ENCODE data around the gene NLN.
A peak's percentile ranks its signal among the peaks of the same experiment; 100 is the strongest.
"Not testable (repeated sequence)": the region's sequence is repeated elsewhere in the genome, so short reads cannot be mapped to it uniquely, and the experiment has no call there.

NLN gene

GRCh38 chr5:65721720-65722574 lies at the start of gene NLN, which contains the start of gene SGTB:
Gene NLN, plus strand, starts transcription at chr5:65722205. Its CDS starts 169 bp downstream, at chr5:65722374.
Gene SGTB, minus strand, starts transcription at chr5:65722109. Its CDS starts 1,302 bp downstream, at chr5:65720807.
- DNase-seq (ENCODE audit: low read depth in 3 of 3) = peak; percentile 65 to 82 (median 74)

DNA sequence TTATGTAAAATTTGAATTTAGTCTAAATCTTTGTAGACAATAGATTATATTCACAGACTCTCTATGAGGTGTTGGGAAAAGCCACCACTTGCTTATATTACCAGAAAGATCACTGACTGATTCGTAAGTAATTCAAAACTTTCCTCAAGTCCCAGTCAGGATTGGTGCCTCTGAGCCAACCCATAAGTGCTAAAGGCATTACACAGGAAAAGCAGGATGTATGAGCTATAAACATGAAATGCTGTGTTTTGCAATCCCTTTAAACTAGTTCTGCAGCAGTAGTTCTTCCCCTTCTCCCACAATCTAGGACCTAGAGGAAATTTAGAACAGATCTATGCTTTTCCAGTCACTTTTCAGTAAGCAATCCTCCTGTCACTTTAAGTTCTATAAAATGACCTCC lies 49.2 kb upstream of the NLN start:
- no peak for DNase-seq (ENCODE audit: low read depth in 3 of 3)

DNA sequence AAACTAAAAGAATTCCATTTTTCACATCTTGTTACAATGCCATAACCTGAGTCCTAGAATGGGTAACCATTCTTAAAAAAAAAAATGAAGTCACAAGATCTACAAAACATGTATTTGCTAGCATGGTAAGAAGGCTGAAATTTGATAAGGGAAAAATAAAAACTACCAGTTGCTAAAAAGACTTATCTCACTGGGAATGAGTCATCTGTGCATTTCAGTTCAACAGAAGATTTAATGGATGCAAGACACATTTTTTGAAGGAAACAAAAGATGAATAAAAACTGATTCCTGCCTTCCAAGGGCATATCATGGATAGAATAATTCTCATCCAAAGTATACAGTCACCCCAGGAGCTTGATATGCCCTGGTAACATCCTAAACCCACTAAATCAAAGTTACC lies 47.3 kb upstream of the NLN start:
- no peak for DNase-seq (ENCODE audit: low read depth in 3 of 3)

DNA sequence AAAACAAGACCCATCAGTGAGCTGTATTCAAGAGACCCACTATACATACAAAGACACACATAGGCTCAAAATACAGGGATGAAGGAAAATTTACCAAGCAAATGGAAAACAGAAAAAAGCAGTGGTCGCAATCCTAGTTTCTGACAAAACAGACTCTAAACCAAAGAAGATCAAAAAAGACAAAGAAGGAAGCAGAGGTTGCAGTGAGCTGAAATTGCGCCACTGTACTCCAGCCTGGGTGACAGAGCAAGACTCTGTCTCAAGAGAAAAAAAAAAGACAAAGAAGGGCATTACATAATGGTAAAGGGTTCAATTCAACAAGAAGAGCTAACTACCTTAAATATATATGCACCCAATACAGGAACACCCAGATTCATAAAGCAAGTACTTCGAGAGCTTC lies 45.9 kb upstream of the NLN start:
- DNase-seq (ENCODE audit: low read depth in 3 of 3) = not testable (repeated sequence)

- DNase-seq (ENCODE audit: low read depth in 3 of 3) = no peak
Observed at GRCh38 chr5:65682148-65682547, 39.9 kb upstream of the NLN start.

DNA sequence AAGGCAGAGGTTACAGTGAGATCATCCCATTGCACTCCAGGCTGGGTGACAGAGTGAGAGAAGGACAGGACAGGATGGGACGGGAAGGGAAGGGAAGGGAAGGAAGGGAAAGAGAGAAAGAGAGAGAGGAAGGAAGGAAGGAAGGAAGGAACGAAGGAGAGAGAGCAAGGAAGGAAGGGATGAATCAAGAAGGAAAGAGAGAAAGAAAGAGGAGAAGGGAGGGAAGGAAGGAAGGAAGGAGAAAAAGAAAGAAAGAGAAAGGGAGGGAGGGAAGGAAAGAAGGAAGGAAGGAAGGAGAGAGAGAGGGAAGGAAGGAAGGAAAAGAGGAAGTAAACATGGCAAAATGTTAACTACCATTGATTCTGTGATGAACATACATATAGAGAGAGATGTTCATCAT lies 28.9 kb upstream of the NLN start:
- no peak for DNase-seq (ENCODE audit: low read depth in 3 of 3)

DNA sequence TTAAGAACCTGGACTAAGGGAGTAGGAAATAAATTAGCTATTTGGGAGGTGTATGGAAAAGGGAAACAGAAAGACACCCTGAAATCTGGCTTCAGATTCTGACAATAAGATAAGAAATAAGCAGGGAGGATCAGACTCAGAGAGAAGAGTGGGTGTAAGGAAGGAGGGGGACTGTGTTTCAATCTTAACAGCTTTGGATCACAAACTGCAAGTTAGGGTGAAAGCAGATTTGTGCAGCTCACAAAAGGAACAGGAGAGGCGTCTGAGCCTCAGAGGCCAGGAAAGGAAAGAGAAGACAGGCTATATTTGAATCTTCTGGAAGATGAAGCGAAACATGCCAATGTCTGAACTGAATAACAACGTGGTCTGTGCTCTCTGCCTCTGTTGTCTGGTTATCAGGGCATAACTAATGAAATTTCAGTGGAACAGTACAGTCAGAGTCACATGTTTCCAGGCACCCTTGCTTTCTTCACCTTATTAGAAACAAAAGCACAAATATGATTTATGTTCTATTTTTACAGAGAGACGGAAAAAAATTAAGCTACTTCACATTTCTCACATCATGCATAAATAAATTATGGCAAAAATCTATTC lies 26.7 kb upstream of the NLN start:
- DNase-seq (ENCODE audit: low read depth in 3 of 3) = no peak

GRCh38 chr5:65695896-65696295 lies 26.1 kb upstream of the NLN start:
- no peak for DNase-seq (ENCODE audit: low read depth in 3 of 3)

DNA sequence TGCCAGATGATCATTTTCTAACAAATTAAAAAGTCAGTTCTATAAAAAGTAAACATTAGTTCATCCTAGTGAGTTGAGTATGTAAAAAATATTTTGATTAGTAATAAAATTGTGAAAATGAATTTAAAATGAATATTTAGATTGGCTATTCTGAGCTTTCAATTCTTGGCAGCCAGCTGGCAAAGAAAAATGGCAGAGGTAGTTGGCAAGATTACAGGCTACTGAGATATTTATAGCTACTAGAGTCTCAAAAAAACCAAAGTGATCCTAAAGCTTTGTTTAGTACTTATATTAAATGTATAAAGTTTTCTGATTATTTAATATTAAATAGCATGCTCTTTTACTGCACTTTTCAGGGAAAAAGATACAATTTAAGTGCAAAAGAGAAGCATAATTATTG lies 25.1 kb upstream of the NLN start:
- no peak for DNase-seq (ENCODE audit: low read depth in 3 of 3)

GRCh38 chr5:65699338-65699737 lies 22.7 kb upstream of the NLN start:
- DNase-seq (ENCODE audit: low read depth in 3 of 3) = no peak

DNA sequence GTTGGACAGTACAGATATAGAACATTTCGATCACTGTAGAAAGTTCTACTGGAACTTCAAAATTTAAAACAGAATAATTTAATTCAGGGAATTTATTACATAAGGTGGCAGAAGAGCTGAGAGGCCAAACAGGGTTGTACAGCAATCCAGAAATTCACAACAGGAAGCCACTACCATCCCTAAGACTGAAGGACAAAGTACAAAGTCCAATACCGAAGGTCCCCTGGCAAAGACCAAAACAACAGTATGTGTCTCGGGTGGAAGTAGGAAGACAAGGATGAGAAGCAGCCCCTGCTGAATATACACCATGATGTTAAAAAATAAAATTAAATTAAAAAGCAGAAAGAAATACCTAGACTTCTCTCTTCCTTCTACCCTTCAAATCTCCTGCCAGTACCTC lies 20.0 kb upstream of the NLN start:
- DNase-seq (ENCODE audit: low read depth in 3 of 3) = no peak

- no peak for DNase-seq (ENCODE audit: low read depth in 3 of 3)
Observed at GRCh38 chr5:65704621-65705239, 17.3 kb upstream of the NLN start.

GRCh38 chr5:65707663-65708062 lies 14.3 kb upstream of the NLN start:
- DNase-seq (ENCODE audit: low read depth in 3 of 3) = no peak

DNA sequence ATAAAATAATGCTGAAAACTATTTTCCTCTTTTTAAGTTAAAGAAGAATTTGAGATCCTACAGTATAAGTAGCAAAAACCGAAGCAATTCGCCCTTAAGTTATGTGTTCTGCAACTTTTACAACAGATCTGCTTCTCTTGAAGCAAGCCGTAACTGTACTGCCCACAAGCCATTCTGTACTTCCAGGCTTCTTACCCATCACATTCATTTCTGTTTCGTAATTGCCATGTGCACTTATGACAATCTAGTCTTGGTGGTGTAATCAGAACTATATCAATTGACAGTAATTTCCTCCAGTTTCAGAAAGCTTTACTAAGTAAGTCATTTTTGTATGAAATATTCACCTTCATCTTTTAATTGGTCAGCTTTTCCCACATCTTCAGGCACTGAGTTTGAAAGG lies 13.9 kb upstream of the NLN start:
- DNase-seq (ENCODE audit: low read depth in 3 of 3) = no peak

GRCh38 chr5:65718576-65719310 lies 3.3 kb upstream of the NLN start:
- DNase-seq (ENCODE audit: low read depth in 3 of 3) = no peak

DNA sequence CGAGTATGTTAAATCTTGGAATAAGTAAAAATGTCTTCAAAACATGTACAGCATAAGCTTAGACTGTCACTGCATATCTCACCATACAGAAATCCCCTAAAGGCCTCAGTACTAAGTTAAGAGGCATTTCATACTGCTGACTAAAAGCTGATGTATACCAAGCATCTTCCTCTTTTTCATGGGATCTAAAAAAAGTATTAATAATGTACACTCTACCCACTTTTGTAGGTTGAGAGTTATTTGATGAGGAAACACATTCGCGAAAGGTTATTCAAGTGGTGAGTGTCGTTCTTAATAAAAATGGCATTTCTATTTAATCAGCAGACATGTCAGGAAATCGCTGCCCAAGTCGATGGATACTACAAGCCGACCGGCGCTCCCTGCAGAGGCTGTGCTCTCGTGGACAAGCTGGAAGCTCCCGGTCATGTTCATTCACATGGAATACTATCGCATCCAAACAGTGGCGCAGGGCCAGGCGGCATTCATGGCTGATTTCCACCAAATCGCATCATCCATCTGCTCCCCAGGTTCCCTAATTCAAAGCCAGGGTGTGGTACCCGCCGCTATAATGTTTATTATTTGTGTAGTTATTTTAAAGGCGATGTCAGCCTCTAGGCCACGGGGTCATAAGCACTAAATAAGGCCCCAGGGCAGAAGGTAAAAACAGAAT lies 820 bp upstream of the NLN start:
- DNase-seq (ENCODE audit: low read depth in 3 of 3) = no peak

DNA sequence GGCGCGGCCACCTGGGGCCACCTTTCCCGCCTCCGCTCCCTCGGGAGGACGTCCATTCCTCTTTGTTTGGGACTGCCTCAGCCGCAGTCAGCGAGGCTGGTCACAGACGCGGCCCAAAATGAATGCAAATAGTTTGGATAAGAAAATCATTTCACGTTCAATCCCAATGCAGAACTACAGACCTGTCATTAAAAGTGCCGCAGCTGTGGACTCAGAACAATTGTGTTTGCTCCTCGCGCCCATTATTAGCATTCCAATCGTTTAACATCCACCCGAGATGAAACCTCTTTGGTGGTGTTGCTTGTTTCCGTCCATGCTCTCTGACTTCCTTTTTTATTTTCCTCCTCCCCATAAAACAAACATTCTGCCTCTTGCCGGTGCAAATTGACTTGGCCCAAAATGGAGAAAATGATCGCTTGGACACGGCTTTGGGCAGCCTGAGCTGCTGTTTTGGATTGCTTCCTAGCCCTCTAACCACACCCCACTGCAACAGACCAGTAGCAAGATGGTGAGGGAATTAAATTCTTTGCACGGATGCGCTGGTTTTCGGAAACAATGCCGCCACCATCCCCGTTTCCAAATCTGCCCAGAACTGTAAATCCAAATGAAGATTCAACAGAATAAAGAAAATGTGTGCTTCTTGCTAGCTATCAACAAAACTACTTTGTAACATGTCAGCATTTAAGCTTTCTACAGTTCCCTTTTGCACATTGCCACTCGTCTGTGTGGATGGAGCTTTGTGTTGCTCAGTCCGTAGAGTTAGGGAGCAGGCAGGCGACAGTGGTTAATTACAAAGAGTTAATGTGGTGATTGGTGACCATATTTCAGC lies 784 bp downstream of the NLN start:
- no peak for DNase-seq (ENCODE audit: low read depth in 3 of 3)

GRCh38 chr5:65727491-65728156 lies 5.6 kb downstream of the NLN start:
- no peak for DNase-seq (ENCODE audit: low read depth in 3 of 3)

- no peak for DNase-seq (ENCODE audit: low read depth in 3 of 3)
Observed at GRCh38 chr5:65728218-65728617, 6.2 kb downstream of the NLN start.

DNA sequence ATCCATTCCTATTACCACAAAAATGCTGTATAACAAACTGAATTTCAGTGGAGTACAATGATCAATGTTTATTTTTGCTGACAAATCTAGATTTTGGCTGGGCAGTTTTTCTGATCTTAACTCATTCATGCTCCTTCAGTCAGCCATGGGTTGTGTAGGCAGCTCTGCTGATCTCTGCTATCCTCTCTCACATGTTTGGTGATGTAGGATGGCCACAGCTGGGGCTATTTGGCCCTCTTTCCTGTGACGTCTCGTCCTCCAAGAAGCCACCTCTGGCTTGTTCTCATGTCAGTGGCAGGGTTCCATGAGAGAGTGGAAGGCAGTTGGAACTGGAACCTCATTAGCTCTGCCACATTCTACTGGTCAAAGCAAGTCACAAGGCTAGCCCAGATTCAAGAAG lies 8.9 kb downstream of the NLN start:
- no peak for DNase-seq (ENCODE audit: low read depth in 3 of 3)

Measured in stimulated activated CD4-positive, alpha-beta T cell treated with anti-CD3 and anti-CD28 coated beads, TNF-alpha, amount 100 ng/mL, for 48 hours (primary cell).